Upper lobe of left lung (tissue), 4 donors: Measurements from ENCODE around the gene MTTP.

Source experiments
- POLR2A ChIP-seq, 4 donors: fragments of 450-650 bp; IDR thresholded peaks; one replicate each; pipeline ENCODE4 v1.5.1; 2016 to 2017; ENCODE audit warnings: antibody characterized with exemption in 4 of 4, mild to moderate bottlenecking in 2 of 4
- TF ChIP-seq, protein P1 (sequence below), 6 experiments: fragments of 450-650 bp in 4 of 6; fragments of 200-600 bp in 2 of 6; sonication (generic) in 2 of 6; IDR thresholded peaks; one replicate each; pipeline ENCODE4 v1.5.1; 2016 to 2019; ENCODE audit warnings: antibody characterized with exemption in 6 of 6

DNA sequence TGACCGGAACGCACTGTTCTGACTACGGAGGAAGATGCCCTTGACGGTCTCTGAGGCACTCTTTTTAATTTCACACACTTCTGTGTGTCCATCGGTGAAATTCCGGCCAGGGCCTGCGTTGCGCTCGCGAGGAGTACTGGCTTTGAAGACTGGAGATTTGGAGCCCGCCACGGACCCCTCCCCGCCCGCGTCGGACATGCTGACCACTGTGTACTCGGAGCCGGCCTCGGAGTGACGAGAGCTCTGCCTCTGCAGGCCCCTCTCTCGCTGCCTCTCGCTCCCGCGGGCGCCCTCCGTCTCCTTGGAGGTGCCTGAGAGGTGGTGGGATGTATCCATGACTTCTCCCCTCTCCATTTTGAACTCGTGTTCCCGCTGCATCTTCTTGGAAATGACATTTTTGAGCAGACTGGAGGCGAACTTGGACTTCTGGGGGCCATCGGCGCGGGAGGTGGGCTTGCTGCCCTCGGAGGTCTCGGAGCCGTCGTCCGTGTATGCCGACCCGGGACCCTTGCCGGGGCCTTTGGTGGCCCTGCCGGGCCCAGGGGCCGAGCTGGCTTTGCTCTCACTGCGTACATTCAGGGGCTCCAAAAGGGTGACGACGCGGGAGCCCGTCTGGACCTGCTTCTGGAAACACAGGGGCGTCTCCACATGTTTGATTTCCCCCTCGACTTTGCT lies 77.3 kb downstream of the MTTP start:
- TF ChIP-seq, protein P1, sequence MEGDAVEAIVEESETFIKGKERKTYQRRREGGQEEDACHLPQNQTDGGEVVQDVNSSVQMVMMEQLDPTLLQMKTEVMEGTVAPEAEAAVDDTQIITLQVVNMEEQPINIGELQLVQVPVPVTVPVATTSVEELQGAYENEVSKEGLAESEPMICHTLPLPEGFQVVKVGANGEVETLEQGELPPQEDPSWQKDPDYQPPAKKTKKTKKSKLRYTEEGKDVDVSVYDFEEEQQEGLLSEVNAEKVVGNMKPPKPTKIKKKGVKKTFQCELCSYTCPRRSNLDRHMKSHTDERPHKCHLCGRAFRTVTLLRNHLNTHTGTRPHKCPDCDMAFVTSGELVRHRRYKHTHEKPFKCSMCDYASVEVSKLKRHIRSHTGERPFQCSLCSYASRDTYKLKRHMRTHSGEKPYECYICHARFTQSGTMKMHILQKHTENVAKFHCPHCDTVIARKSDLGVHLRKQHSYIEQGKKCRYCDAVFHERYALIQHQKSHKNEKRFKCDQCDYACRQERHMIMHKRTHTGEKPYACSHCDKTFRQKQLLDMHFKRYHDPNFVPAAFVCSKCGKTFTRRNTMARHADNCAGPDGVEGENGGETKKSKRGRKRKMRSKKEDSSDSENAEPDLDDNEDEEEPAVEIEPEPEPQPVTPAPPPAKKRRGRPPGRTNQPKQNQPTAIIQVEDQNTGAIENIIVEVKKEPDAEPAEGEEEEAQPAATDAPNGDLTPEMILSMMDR (IDR thresholded peaks at IDR 0.05) = no peak
- TF ChIP-seq POLR2A (IDR thresholded peaks at IDR 0.05) = no peak
